AG09309 (cell line): ENCODE measurements around the gene DACH2.

Source experiments
- DNase-seq: peaks from one replicate; pipeline ENCODE4 v3.0.0-alpha.2; 2010; ENCODE audit warnings: low read depth
- H3K4me3 ChIP-seq: 2 replicates; pipeline ENCODE4 v1.5.1; 2011; ENCODE audit warnings: mild to moderate bottlenecking, low read depth, low read length, moderate library complexity; ENCODE audit not compliant: control insufficient read depth
- CTCF ChIP-seq: IDR thresholded peaks from 2 replicates; pipeline ENCODE4 v1.5.1; 2011; ENCODE audit warnings: mild to moderate bottlenecking, low read depth, low read length, inconsistent platforms; ENCODE audit not compliant: insufficient read depth, control insufficient read depth; ENCODE audit errors: missing control alignments

Gene DACH2

GRCh38 chrX:86436116-86436515 is 287.9 kb downstream of the DACH2 start:
- H3K4me3 ChIP-seq = no peak overlapping the region
- DNase-seq = no peak
- no peak for TF ChIP-seq CTCF

- no peak for TF ChIP-seq CTCF
- no peak overlapping the region for H3K4me3 ChIP-seq
- DNase-seq = no peak
Observed at GRCh38 chrX:86455495-86455894, 307.2 kb downstream of the DACH2 start.

- TF ChIP-seq CTCF = no peak
- no peak for DNase-seq
- no peak overlapping the region for H3K4me3 ChIP-seq
Observed at GRCh38 chrX:86460760-86461159, 312.5 kb downstream of the DACH2 start.

- no peak for DNase-seq
- no peak for TF ChIP-seq CTCF
- H3K4me3 ChIP-seq = no peak overlapping the region
Observed at GRCh38 chrX:86504297-86504696, 356.0 kb downstream of the DACH2 start.

GRCh38 chrX:86507331-86507730 is 359.1 kb downstream of the DACH2 start:
- no peak for TF ChIP-seq CTCF
- no peak overlapping the region for H3K4me3 ChIP-seq
- no peak for DNase-seq

GRCh38 chrX:86579777-86580176 is 431.5 kb downstream of the DACH2 start:
- H3K4me3 ChIP-seq = no peak overlapping the region
- TF ChIP-seq CTCF = no peak
- no peak for DNase-seq

- no peak overlapping the region for H3K4me3 ChIP-seq
- no peak for TF ChIP-seq CTCF
- no peak for DNase-seq
Observed at GRCh38 chrX:86604607-86605006, 456.4 kb downstream of the DACH2 start.
